NAMALWA (cell line): ENCODE data around the gene MDFI.

Experiments used
- DNase-seq: peaks from one replicate; pipeline ENCODE4 v3.0.0-alpha.2; 2015; ENCODE audit warnings: low spot score

Gene MDFI

GRCh38 chr6:41673704-41674000, 35.4 kb downstream of the MDFI start:
- DNase-seq, result no peak

DNA sequence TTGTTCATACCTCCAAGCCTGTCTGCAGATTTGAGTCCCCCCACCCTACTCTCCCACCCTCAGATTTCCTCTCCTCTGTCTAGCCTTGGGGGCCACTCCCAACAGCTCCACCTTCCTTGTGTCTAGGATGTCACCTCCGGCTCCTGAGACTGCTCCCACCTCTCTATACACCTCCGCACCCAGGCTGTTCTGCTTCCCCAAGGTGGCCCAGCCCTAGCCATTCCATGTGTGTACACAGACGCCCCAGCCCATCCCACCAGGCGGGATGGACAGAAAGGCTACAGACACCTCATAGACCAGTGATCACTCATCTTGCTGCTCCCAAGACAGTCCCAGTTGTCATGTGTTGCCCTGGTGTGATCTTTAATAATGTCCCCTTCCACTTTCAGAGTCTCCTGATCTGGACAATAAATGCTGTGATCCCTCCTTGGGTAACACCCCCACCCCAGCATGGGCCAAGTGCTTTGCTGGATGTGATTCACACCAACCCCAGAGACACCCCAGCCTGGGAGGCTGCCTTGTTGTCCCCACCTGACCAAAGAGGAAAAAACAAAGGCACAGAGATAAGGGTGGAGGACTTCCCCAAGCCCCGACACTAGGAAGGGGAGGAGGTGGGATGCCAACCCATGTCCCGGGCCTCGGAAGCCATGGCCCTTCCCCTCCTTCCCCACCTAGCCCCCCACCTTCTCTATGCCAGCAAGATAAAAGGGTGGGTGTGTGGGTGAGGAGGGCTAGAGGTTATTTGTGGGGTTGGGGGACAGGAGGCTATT, 36.1 kb downstream of the MDFI start:
- no peak for DNase-seq

DNA sequence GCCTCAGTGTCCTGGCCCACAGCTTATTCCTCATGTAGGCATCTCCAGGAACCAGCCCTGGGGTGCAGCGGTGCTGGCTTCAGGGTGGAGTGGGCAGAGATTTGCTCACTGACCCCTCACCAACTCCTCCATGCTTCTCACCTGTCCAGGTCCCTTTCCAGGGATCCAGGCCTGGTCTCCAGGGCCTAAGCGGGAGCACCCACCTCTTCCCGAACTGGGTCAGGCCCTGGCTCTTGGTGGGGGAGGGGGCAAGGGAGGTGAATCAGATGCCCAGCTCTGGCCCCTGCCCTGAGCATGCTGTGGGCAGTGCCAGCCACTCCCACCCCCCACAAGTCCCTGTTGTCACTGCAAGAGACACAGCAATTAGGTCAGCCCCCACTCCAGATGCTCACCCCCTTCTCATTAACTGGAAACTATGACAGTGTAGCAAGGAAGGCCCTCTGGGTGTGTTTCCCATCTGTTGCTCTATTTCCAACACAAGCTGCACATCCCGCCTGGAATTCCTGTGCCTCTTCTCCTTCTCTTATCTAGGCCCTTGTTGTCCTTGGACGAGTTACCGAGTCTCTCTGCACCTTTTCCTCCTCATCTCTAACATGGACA, 37.0 kb downstream of the MDFI start:
- DNase-seq, result no peak

- no peak for DNase-seq
These were observed 37.7 kb downstream of the MDFI start for GRCh38 chr6:41675992-41676391.

DNA sequence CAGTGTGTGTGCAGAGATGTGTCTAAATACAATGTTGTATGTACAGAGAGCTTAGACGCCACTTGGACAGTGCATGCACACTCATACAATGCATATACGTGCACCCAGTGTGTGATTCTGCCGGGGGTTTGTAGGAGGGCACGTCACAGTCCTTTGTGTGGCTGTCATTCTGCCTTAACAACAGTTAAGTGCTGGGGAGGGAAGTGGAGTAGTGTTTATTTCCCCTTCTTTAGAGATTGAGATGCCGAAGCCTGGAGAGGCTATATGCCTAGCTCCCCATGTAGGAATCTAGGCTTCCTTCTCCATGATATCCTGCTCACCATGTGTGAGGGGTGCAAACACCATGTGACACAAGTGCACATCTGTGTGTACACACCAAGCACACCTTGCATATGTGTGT, 38.2 kb downstream of the MDFI start:
- DNase-seq, result no peak

DNA sequence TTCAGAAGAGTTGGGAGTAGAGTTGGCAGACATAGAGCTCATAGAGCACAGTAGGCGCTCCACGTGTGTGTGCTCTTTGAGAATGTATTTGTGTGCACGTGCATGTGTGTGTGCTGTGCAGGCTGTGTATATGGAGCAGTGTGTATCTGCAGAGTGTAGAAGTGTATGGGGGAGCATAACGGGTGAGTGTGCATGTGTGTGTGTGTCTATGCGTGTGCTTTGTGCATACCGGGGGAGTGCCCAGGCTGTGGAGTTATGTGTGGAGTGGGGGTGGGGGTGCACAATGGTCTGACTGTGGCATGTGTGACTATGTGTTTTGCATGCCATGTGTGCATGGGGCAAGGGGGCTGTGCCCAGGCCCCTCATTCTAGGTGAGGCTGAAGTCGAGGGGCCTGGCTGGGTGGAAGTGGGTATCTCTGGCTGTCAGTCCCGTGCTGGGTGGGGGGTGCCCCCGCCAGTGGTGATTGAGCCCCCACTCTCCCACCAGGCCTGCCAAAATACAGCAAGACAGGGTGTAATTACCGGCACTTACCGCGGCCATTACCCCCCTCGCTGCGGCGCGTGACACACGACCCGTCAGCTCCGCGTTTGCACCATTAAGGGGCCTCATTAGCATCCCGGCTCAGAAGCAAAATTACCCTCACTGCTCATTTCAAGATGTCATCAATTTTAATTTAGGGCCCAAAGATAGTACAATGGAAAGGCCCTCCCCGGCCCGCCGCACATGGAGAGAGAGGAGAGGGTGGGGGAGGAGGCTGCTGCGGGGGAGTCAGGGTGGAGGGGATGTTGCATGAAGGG, 39.1 kb downstream of the MDFI start:
- DNase-seq, result no peak

- no peak for DNase-seq
These were observed 40.3 kb downstream of the MDFI start for GRCh38 chr6:41678511-41679084.

DNA sequence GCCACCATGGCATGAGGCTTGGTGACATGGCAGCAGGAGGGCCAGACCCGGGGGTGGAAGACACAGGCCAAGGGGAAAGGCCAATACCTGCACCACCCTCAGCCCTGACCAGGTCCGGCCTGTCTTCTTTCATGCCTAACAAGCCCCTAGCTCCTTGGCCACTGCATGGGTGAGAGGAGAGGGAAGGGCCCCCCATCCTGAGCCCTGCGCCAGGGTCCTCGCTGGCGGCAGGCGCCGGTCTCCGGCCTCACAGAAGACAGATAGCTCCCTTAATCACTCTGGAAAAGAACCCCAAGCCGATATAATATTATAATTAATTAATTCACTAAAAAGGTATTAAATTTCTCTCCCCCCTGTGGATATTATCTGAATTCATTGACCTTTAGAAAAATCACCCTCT, 41.4 kb downstream of the MDFI start:
- no peak for DNase-seq

DNA sequence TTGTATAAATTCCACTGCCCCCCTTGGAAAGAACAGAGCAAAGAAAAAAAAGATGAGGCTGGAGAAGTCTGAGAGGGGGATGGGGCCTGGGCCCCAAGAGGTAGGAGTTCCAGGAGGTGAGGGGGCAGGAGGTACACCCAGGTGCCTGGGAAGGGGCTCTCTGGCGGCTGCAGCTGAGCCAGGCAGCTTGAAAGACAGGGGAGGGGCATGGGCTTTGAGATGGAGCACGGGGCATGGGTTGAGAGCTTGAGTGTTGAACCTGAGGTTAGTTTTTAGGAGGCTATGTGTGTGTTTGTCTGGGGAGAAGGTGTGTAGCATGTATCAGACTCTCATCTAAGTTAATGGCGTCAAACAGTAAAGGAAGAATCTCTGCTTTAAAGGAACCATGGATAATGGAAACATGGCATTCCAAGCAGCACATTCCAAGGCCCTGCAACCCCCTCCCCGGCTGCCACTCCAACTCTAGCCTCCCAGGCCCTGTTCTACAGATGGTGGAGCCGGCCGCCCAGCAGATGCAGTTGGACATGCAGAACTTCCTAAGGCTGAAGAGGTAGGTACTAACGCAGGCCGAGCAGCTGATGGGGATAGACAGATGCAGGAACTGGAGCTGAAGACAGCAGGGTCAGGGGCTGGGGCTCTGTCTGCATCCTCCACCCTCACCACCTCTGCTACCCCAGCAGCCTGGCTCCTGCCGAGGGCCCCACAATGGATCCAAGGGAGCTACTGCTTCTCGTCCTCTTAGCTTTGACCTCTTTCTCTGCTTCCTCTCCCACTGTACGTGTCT, 42.1 kb downstream of the MDFI start:
- no peak for DNase-seq

GRCh38 chr6:41682056-41682477, 43.8 kb downstream of the MDFI start:
- DNase-seq, result peak; percentile 79

- DNase-seq, result no peak
These were observed 44.4 kb downstream of the MDFI start for GRCh38 chr6:41682497-41683272.

GRCh38 chr6:41683273-41683522, 44.9 kb downstream of the MDFI start:
- no peak for DNase-seq

- DNase-seq, result peak; percentile 82
These were observed 45.4 kb downstream of the MDFI start for GRCh38 chr6:41683523-41684310.

- DNase-seq, result no peak
These were observed 46.3 kb downstream of the MDFI start for GRCh38 chr6:41684311-41685180.

GRCh38 chr6:41685641-41686380, 47.5 kb downstream of the MDFI start:
- DNase-seq, result no peak

DNA sequence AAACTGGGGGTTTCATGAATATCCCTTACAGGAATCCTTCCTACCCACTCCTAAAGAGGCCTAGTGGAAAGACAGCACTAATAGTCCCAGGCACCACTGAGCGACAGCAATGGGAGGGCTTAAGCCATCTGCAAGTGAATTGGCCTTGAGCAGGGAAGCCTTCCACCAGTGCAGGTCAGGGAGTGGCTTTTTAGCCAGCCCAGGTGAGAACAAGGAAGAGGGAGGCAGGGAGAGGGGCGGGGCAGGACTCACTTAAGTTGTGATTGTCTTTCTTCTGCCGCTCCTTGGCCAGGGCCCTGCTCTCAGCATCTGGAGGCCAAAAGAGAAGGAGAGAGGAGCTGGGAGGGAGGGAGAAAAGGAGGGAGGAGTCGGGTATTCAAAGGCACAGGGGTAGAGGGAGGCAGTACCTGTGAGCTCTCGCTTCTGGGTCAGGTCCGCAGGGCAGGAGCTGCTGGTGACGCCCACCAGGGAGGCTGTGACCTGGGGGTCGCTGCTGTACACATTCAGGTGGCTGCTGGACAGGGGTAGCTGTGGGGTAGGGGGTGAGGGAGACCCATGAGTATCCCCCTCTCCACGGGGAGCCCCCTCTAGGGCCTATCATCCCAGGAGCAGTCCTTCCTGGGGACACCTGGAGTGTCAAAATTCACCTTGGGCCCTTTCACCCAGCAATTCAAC, 49.4 kb downstream of the MDFI start:
- no peak for DNase-seq

GRCh38 chr6:41688256-41688965, 50.1 kb downstream of the MDFI start:
- no peak for DNase-seq
